GM20000 (cell line): ENCODE measurements around the gene RASAL3.
A peak's percentile ranks its signal among the peaks of the same experiment; 100 is the strongest.
"Not testable (repeated sequence)": the region's sequence is repeated elsewhere in the genome, so short reads cannot be mapped to it uniquely, and the experiment has no call there.

Experiments
- DNase-seq: peaks from one replicate; pipeline ENCODE4 v3.0.0; 2012; ENCODE audit warnings: low spot score
- CTCF ChIP-seq: IDR thresholded peaks from 2 replicates; pipeline ENCODE4 v1.5.1; 2012; ENCODE audit warnings: mild to moderate bottlenecking, control low read depth; ENCODE audit errors: extremely low read depth, missing control alignments

RASAL3 gene

GRCh38 chr19:15479391-15480345 is 15.3 kb upstream of the RASAL3 start, which contains the start of gene PGLYRP2:
PGLYRP2 (minus strand) TSS chr19:15479501; CDS start chr19:15479371, 130 bp downstream.
- no peak for DNase-seq
- no peak for TF ChIP-seq CTCF

GRCh38 chr19:15476325-15476724 is 12.0 kb upstream of the RASAL3 start:
- no peak for DNase-seq
- no peak for TF ChIP-seq CTCF

- TF ChIP-seq CTCF = no peak
- no peak for DNase-seq
Measured at GRCh38 chr19:15475611-15476010, 11.3 kb upstream of the RASAL3 start.

- no peak for TF ChIP-seq CTCF
- DNase-seq = no peak
Measured at GRCh38 chr19:15475169-15475568, 10.8 kb upstream of the RASAL3 start.

- DNase-seq = not testable (repeated sequence)
Measured at GRCh38 chr19:15473821-15474220, 9.5 kb upstream of the RASAL3 start.

GRCh38 chr19:15471639-15472101 is 7.3 kb upstream of the RASAL3 start:
- DNase-seq = no peak
- no peak for TF ChIP-seq CTCF

GRCh38 chr19:15469513-15470297 is 5.4 kb upstream of the RASAL3 start:
- TF ChIP-seq CTCF = no peak
- peak; percentile 42 for DNase-seq
